Astrocyte (in vitro differentiated cells and primary cell): ENCODE results near the gene PTPRN2. TPM values are rescaled to one million over a fixed set of nuclear protein-coding genes. Genes with fewer than 3 reads are reported as not detected.

ENCODE experiments used
- DNase-seq: peaks from one replicate; pipeline ENCODE4 v3.0.0-alpha.2; 2010; ENCODE audit warnings: low read depth
- FAIRE-seq: peaks from 2 replicates; lab custom pipeline; 2011; peaks lifted over from hg19 to GRCh38; lab: Jason Lieb, UNC
- H2AFZ ChIP-seq: 2 replicates; pipeline ENCODE4 v1.6.0; 2012; ENCODE audit warnings: low read depth, low read length, inconsistent platforms
- H3K27ac ChIP-seq: 2 replicates; pipeline ENCODE4 v1.5.1; 2011; ENCODE audit warnings: low read depth, low read length, inconsistent platforms
- H3K27me3 ChIP-seq: 2 replicates; pipeline ENCODE4 v1.6.0; 2011; ENCODE audit warnings: low read length, inconsistent platforms; ENCODE audit not compliant: insufficient read depth
- H3K36me3 ChIP-seq: 2 replicates; pipeline ENCODE4 v1.5.1; 2011; ENCODE audit warnings: low read length, inconsistent platforms; ENCODE audit not compliant: insufficient read depth
- H3K4me1 ChIP-seq: 2 replicates; pipeline ENCODE4 v1.5.1; 2011; ENCODE audit warnings: low read length, inconsistent platforms; ENCODE audit not compliant: insufficient read depth
- H3K4me2 ChIP-seq: 2 replicates; pipeline ENCODE4 v1.6.0; 2012; ENCODE audit warnings: low read length, inconsistent platforms
- H3K4me3 ChIP-seq: 2 replicates; pipeline ENCODE4 v1.5.1; 2011; ENCODE audit warnings: low read depth, mild to moderate bottlenecking, low read length, inconsistent platforms; ENCODE audit not compliant: insufficient read depth
- H3K79me2 ChIP-seq: 2 replicates; pipeline ENCODE4 v1.6.0; 2012; ENCODE audit warnings: mild to moderate bottlenecking, low read length, inconsistent platforms; ENCODE audit not compliant: insufficient read depth
- H3K9ac ChIP-seq: 2 replicates; pipeline ENCODE4 v1.6.0; 2012; ENCODE audit warnings: mild to moderate bottlenecking, low read length, inconsistent platforms
- H3K9me3 ChIP-seq: 2 replicates; pipeline ENCODE4 v1.5.1; 2012; ENCODE audit warnings: low read depth, mild to moderate bottlenecking, low read length, inconsistent platforms; ENCODE audit not compliant: insufficient read depth
- H4K20me1 ChIP-seq: 2 replicates; pipeline ENCODE4 v1.6.0; 2012; ENCODE audit warnings: low read length, inconsistent platforms; ENCODE audit not compliant: insufficient read depth
- H3K27ac Mint-ChIP-seq: one replicate; pipeline ENCODE4 v1.8.0; 2021; ENCODE audit warnings: mild to moderate bottlenecking, mixed read lengths; ENCODE audit not compliant: unreplicated experiment
- H3K27me3 Mint-ChIP-seq: one replicate; pipeline ENCODE4 v1.8.0; 2021; ENCODE audit warnings: low read depth, mixed read lengths; ENCODE audit not compliant: unreplicated experiment
- H3K36me3 Mint-ChIP-seq: one replicate; pipeline ENCODE4 v1.8.0; 2021; ENCODE audit warnings: low read depth, mixed read lengths; ENCODE audit not compliant: unreplicated experiment
- H3K4me1 Mint-ChIP-seq: one replicate; pipeline ENCODE4 v1.8.0; 2021; ENCODE audit warnings: low read depth, mixed read lengths; ENCODE audit not compliant: unreplicated experiment
- H3K4me3 Mint-ChIP-seq: one replicate; pipeline ENCODE4 v1.8.0; 2021; ENCODE audit warnings: mild to moderate bottlenecking, moderate library complexity, mixed read lengths; ENCODE audit not compliant: unreplicated experiment
- H3K9me3 Mint-ChIP-seq: one replicate; pipeline ENCODE4 v1.8.0; 2021; ENCODE audit warnings: mild to moderate bottlenecking, mixed read lengths; ENCODE audit not compliant: unreplicated experiment
- EZH2 ChIP-seq: IDR thresholded peaks from 2 replicates; pipeline ENCODE4 v1.6.1; 2012; ENCODE audit warnings: mild to moderate bottlenecking, low read length, inconsistent platforms; ENCODE audit not compliant: insufficient read depth
- total RNA-seq: library from RNA; stranded (reverse); gene quantifications from 2 replicates; pipeline ENCODE4 v1.2.1, GENCODE V29; 2021
- TF ChIP-seq, protein P1 (sequence below): IDR thresholded peaks from 2 replicates; pipeline ENCODE4 v1.5.1; 2011; ENCODE audit warnings: low read depth, mild to moderate bottlenecking, inconsistent platforms, low read length, moderate library complexity; ENCODE audit not compliant: insufficient read depth

PTPRN2 gene
- total RNA-seq, 1 donor from 2014 or later: 0.09 TPM

DNA sequence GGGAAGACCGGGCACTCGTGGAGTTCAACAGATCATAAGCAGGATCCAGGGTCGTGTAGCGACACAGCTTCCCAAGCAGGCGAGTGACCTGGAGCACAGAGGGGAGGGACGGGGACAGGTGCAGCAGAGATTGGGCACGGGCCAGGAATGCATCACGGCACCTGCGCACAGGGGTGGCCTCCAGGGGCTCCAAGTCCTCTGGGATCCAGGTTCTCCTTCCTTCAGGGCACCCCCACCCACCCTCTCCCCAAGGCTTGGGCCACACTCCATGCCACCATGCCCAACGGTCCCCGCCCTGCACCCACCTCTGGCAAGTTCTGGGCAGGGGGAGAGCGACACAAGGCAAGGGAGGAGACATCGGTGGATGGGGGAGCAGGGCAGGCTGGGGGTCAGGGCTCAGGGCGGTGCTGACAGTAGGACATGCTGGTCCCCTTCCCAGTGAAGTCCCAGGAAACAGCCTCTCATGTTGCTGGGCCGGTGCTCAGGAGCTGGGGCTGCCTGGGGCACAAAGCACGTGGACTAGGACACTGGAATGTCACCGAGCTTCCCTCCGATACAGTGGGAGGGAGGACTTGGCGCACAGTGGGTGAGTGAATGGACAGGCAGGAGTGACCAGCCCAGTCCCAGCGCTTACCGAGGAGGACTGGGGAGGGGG is 597.3 kb downstream of the PTPRN2 start:
- H3K9me3 Mint-ChIP-seq: peaks cover 19% of the 10 kb centered on the region

GRCh38 chr7:157989589-157989988 is 598.0 kb downstream of the PTPRN2 start:
- Mint-ChIP-seq H3K27ac (no peak overlapping the region), H3K4me3 (no peak overlapping the region), H3K4me1 (no peaks in the 10 kb centered on the region), H3K27me3 (no peaks in the 10 kb centered on the region), H3K36me3 (no peaks in the 10 kb centered on the region), H3K9me3 (peaks cover 20% of the 10 kb centered on the region)
- DNase-seq: no peak
- H2AFZ ChIP-seq: no peak overlapping the region
- H4K20me1 ChIP-seq: no peaks in the 10 kb centered on the region
- H3K36me3 ChIP-seq: no peaks in the 10 kb centered on the region
- TF ChIP-seq EZH2: no peak
- TF ChIP-seq, protein P1, sequence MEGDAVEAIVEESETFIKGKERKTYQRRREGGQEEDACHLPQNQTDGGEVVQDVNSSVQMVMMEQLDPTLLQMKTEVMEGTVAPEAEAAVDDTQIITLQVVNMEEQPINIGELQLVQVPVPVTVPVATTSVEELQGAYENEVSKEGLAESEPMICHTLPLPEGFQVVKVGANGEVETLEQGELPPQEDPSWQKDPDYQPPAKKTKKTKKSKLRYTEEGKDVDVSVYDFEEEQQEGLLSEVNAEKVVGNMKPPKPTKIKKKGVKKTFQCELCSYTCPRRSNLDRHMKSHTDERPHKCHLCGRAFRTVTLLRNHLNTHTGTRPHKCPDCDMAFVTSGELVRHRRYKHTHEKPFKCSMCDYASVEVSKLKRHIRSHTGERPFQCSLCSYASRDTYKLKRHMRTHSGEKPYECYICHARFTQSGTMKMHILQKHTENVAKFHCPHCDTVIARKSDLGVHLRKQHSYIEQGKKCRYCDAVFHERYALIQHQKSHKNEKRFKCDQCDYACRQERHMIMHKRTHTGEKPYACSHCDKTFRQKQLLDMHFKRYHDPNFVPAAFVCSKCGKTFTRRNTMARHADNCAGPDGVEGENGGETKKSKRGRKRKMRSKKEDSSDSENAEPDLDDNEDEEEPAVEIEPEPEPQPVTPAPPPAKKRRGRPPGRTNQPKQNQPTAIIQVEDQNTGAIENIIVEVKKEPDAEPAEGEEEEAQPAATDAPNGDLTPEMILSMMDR: no peak
- H3K9ac ChIP-seq: no peak overlapping the region
- no peak overlapping the region for H3K27ac ChIP-seq
- no peak for FAIRE-seq
- H3K4me2 ChIP-seq: no peak overlapping the region
- no peaks in the 10 kb centered on the region for H3K4me1 ChIP-seq
- H3K9me3 ChIP-seq: no peaks in the 10 kb centered on the region
- H3K27me3 ChIP-seq: no peaks in the 10 kb centered on the region
- H3K4me3 ChIP-seq: no peak overlapping the region
- H3K79me2 ChIP-seq: no peaks in the 10 kb centered on the region

More for the DNA sequence above, 597.3 kb downstream of the PTPRN2 start:
- Histone ChIP-seq H3K9ac (no peak overlapping the region), H3K27me3 (no peaks in the 10 kb centered on the region), H3K79me2 (no peaks in the 10 kb centered on the region), H3K4me3 (no peak overlapping the region), H3K27ac (no peak overlapping the region), H2AFZ (no peak overlapping the region), H3K4me1 (no peaks in the 10 kb centered on the region), H3K36me3 (no peaks in the 10 kb centered on the region), H3K4me2 (no peak overlapping the region), H4K20me1 (no peaks in the 10 kb centered on the region), H3K9me3 (no peaks in the 10 kb centered on the region)
- FAIRE-seq (no peak), DNase-seq (no peak)
- no peak overlapping the region for H3K4me3 Mint-ChIP-seq
- no peaks in the 10 kb centered on the region for H3K36me3 Mint-ChIP-seq
- no peaks in the 10 kb centered on the region for H3K4me1 Mint-ChIP-seq
- no peaks in the 10 kb centered on the region for H3K27me3 Mint-ChIP-seq
- TF ChIP-seq, protein P1: no peak
- TF ChIP-seq EZH2: no peak
- no peak overlapping the region for H3K27ac Mint-ChIP-seq

GRCh38 chr7:157987906-157988305 is 599.7 kb downstream of the PTPRN2 start:
- H3K27ac Mint-ChIP-seq: no peak overlapping the region
- H3K27ac ChIP-seq: no peak overlapping the region
- no peaks in the 10 kb centered on the region for H3K4me1 ChIP-seq
- H4K20me1 ChIP-seq: no peaks in the 10 kb centered on the region
- FAIRE-seq: no peak
- H2AFZ ChIP-seq: no peak overlapping the region
- TF ChIP-seq, protein P1: no peak
- H3K4me2 ChIP-seq: no peak overlapping the region
- H3K36me3 Mint-ChIP-seq: no peaks in the 10 kb centered on the region
- no peaks in the 10 kb centered on the region for H3K27me3 Mint-ChIP-seq
- H3K9me3 Mint-ChIP-seq: peaks cover 18% of the 10 kb centered on the region
- H3K9ac ChIP-seq: no peak overlapping the region
- H3K36me3 ChIP-seq: no peaks in the 10 kb centered on the region
- H3K4me3 ChIP-seq: no peak overlapping the region
- H3K9me3 ChIP-seq: no peaks in the 10 kb centered on the region
- H3K79me2 ChIP-seq: no peaks in the 10 kb centered on the region
- DNase-seq: no peak
- H3K4me1 Mint-ChIP-seq: no peaks in the 10 kb centered on the region
- H3K4me3 Mint-ChIP-seq: no peak overlapping the region
- no peaks in the 10 kb centered on the region for H3K27me3 ChIP-seq
